ENCODE data around the gene PRRX2. TPM values are rescaled to one million over a fixed set of nuclear protein-coding genes. Genes with fewer than 3 reads are reported as not detected.
A peak's percentile ranks its signal among the peaks of the same experiment; 100 is the strongest.

The PRRX2 gene
- total and polyA plus RNA-seq, 2 experiments from 2014 or later: 9.7 to 23.0 TPM

- Histone ChIP-seq H3K4me1 (ENCODE audit: insufficient read depth) (peaks cover 42% of the 10 kb centered on the region), H3K4me2 (no peak overlapping the region), H3K36me3 (replicated peaks; ENCODE audit: insufficient read depth, low read depth) (no peaks in the 10 kb centered on the region), H4K20me1 (ENCODE audit: insufficient read depth, poor library complexity, severe bottlenecking) (no peaks in the 10 kb centered on the region), H2AFZ (no peak overlapping the region), H3K9me3 (ENCODE audit: low read depth) (no peaks in the 10 kb centered on the region), H3K27ac (peak overlapping the region; percentile 88), H3K9me2 (replicated peaks; ENCODE audit: insufficient read depth) (no peaks in the 10 kb centered on the region), H3K4me3 (no peak overlapping the region), H3K27me3 (peaks cover 27% of the 10 kb centered on the region), H3K79me2 (peaks cover 10% of the 10 kb centered on the region)
- TF ChIP-seq EZH2phosphoT487 (IDR thresholded peaks at IDR 0.05; ENCODE audit: low read depth, severe bottlenecking, unreplicated experiment) (no peak), EZH2 (IDR thresholded peaks at IDR 0.05; ENCODE audit: borderline replicate concordance) (no peak), CTCF (IDR thresholded peaks at IDR 0.05; ENCODE audit: poor library complexity) (no peak)
- 80% methylated on average over 11 of the region's 11 CpGs for WGBS (ENCODE audit: low lambda C conversion rate, missing lambda C conversion rate)
- no peak for DNase-seq (ENCODE audit: low spot score)
These were observed 35.6 kb downstream of the PRRX2 start for GRCh38 chr9:129701054-129701453.

- peak overlapping the region; percentile 88 for H3K27ac ChIP-seq
- WGBS (ENCODE audit: low lambda C conversion rate, missing lambda C conversion rate): 79% methylated on average over 5 of the region's 5 CpGs
- no peak for DNase-seq (ENCODE audit: low spot score)
- no peaks in the 10 kb centered on the region for H4K20me1 ChIP-seq (ENCODE audit: insufficient read depth, poor library complexity, severe bottlenecking)
- H3K4me1 ChIP-seq (ENCODE audit: insufficient read depth): peaks cover 37% of the 10 kb centered on the region
- H3K9me3 ChIP-seq (ENCODE audit: low read depth): no peaks in the 10 kb centered on the region
- H2AFZ ChIP-seq: no peak overlapping the region
- H3K36me3 ChIP-seq (replicated peaks; ENCODE audit: insufficient read depth, low read depth): no peaks in the 10 kb centered on the region
- no peak overlapping the region for H3K4me2 ChIP-seq
- no peaks in the 10 kb centered on the region for H3K9me2 ChIP-seq (replicated peaks; ENCODE audit: insufficient read depth)
- H3K27me3 ChIP-seq: peaks cover 22% of the 10 kb centered on the region
- no peak overlapping the region for H3K4me3 ChIP-seq
- TF ChIP-seq EZH2phosphoT487 (IDR thresholded peaks at IDR 0.05; ENCODE audit: low read depth, severe bottlenecking, unreplicated experiment): no peak
- no peak for TF ChIP-seq EZH2 (IDR thresholded peaks at IDR 0.05; ENCODE audit: borderline replicate concordance)
- TF ChIP-seq CTCF (IDR thresholded peaks at IDR 0.05; ENCODE audit: poor library complexity): no peak
- H3K79me2 ChIP-seq: peaks cover 6% of the 10 kb centered on the region
These were observed 36.1 kb downstream of the PRRX2 start for GRCh38 chr9:129701549-129701948.

- Histone ChIP-seq H4K20me1 (ENCODE audit: insufficient read depth, poor library complexity, severe bottlenecking) (no peaks in the 10 kb centered on the region), H3K27ac (peak overlapping the region; percentile 88), H2AFZ (no peak overlapping the region), H3K9me3 (ENCODE audit: low read depth) (no peaks in the 10 kb centered on the region), H3K27me3 (peaks cover 12% of the 10 kb centered on the region), H3K4me1 (ENCODE audit: insufficient read depth) (peaks cover 27% of the 10 kb centered on the region), H3K9me2 (replicated peaks; ENCODE audit: insufficient read depth) (no peaks in the 10 kb centered on the region), H3K36me3 (replicated peaks; ENCODE audit: insufficient read depth, low read depth) (no peaks in the 10 kb centered on the region), H3K4me3 (no peak overlapping the region), H3K4me2 (peak overlapping the region; percentile 64), H3K79me2 (peaks cover 8% of the 10 kb centered on the region)
- TF ChIP-seq CTCF (IDR thresholded peaks at IDR 0.05; ENCODE audit: poor library complexity) (no peak), EZH2 (IDR thresholded peaks at IDR 0.05; ENCODE audit: borderline replicate concordance) (no peak), EZH2phosphoT487 (IDR thresholded peaks at IDR 0.05; ENCODE audit: low read depth, severe bottlenecking, unreplicated experiment) (no peak)
- WGBS (ENCODE audit: low lambda C conversion rate, missing lambda C conversion rate): 48% methylated on average over 19 of the region's 19 CpGs
- peak; percentile 58 for DNase-seq (ENCODE audit: low spot score)
These were observed 37.4 kb downstream of the PRRX2 start for GRCh38 chr9:129702589-129703520.
